Measurements from ENCODE around the gene KLF15. TPM values are rescaled to one million over a fixed set of nuclear protein-coding genes. Genes with fewer than 3 reads are reported as not detected.

KLF15 gene
- total RNA-seq, 1 experiment from 2014 or later = 3.3 TPM

DNA sequence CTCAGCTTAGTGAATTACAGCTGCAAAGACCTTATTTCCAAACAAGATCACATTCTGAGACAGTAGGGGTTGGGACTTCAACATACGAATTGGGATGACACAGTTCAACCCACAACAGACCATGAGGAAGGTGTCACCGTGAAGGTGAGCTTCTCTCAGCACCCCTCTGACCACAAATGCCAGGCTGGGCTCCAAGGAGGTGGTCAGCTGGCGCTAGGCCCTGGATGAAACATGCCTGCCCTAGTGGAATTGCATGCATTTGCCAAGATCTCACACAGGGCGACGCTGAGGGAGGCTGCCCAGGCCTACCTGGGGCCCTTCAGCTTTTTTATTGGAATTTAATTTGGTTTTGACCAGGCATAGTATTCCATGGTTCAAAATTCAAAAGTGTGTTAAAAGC, 39.3 kb upstream of the KLF15 start:
- H4K20me1 ChIP-seq (ENCODE audit: insufficient read depth) = no peaks in the 10 kb centered on the region
- no peak for TF ChIP-seq POLR2AphosphoS5 (IDR thresholded peaks at IDR 0.05; ENCODE audit: low read depth, low read length)
- TF ChIP-seq TCF7L2 (IDR thresholded peaks at IDR 0.05; ENCODE audit: borderline replicate concordance, extremely low read depth, insufficient read depth, insufficient read length) = no peak
- ChIA-PET RAD21 (ENCODE audit: low non-redundant PET in 1 of 2, low total read pairs in 2 of 2, uncharacterized antibody in 2 of 2, unreplicated experiment in 2 of 2) (no interaction called here), POLR2A (no interaction called here), CTCF (no interaction called here)
- no peaks in the 10 kb centered on the region for H3K79me2 ChIP-seq (ENCODE audit: insufficient read depth, low read length)
- H3K27me3 ChIP-seq (ENCODE audit: insufficient read depth, low read length) = no peaks in the 10 kb centered on the region
- ATAC-seq = no peak
- H2AFZ ChIP-seq (ENCODE audit: low read depth, low read length, poor library complexity, severe bottlenecking) = no peak overlapping the region
- no peaks in the 10 kb centered on the region for H3K9me3 ChIP-seq (ENCODE audit: control insufficient read depth in 1 of 2, insufficient read depth in 1 of 2, low read depth in 1 of 2, low read length in 2 of 2)
- no peaks in the 10 kb centered on the region for H3K9me2 ChIP-seq (ENCODE audit: insufficient read depth)
- H3K9ac ChIP-seq (ENCODE audit: low read length) = no peak overlapping the region
- no TSS peak for BruUV-seq (replicated peaks)
- no peaks in the 10 kb centered on the region for H3K4me1 ChIP-seq (ENCODE audit: control insufficient read depth in 1 of 2, insufficient read depth in 2 of 2, low read length in 2 of 2)
- no peak overlapping the region for H3K27ac ChIP-seq (ENCODE audit: low read depth, low read length)
- DNase-seq (ENCODE audit: low read depth, low spot score) = no peak
- H3K4me2 ChIP-seq (ENCODE audit: low read length) = no peak overlapping the region
- H3K4me3 ChIP-seq (replicated peaks in 1 of 2; ENCODE audit: low read depth in 1 of 2, low read length in 2 of 2) = no peak overlapping the region
- intact Hi-C loops (cut with micrococcal nuclease) = no loop called here
- no peaks in the 10 kb centered on the region for H3K36me3 ChIP-seq (ENCODE audit: control insufficient read depth in 1 of 2, insufficient read depth in 2 of 2, low read length in 2 of 2)

DNA sequence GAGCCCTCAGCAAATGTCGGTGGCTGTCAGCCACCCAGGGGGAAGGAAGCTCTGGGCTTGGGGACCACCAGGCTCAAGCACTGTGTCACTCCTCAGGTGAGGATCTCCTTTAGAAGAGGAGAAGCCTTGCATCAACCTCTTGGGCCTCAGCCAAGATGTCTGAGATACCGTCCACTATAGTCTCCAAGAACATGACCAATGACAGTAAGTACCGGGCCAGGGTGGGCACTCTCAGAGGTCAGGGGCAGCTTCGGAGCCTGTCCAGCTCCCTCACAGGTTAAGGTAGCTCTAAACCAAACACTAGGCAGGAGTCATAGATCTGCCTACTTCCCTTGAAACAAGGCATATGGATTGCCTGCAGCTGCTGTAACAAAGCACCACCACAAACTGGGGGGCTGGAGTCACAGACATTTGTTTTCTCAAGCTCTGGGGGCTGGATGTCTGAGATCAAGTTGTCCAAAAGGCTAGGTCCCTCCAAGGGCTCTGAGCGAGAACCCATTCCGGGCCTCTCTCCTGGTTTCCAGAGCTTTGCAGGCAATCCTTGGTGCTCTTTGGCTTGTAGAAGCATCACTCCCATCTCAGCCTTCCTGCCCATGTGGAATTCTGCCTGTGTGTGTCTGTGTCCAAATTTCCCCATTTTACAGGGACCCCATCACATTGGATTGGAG, 38.8 kb upstream of the KLF15 start:
- no TSS peak for BruUV-seq (replicated peaks)
- no peaks in the 10 kb centered on the region for H3K9me3 ChIP-seq (ENCODE audit: control insufficient read depth in 1 of 2, insufficient read depth in 1 of 2, low read depth in 1 of 2, low read length in 2 of 2)
- no peaks in the 10 kb centered on the region for H4K20me1 ChIP-seq (ENCODE audit: insufficient read depth)
- H3K9ac ChIP-seq (ENCODE audit: low read length) = no peak overlapping the region
- ATAC-seq (no peak), DNase-seq (ENCODE audit: low read depth, low spot score) (no peak)
- H3K79me2 ChIP-seq (ENCODE audit: insufficient read depth, low read length) = no peaks in the 10 kb centered on the region
- H3K4me2 ChIP-seq (ENCODE audit: low read length) = no peak overlapping the region
- no peaks in the 10 kb centered on the region for H3K9me2 ChIP-seq (ENCODE audit: insufficient read depth)
- TF ChIP-seq, protein P1, sequence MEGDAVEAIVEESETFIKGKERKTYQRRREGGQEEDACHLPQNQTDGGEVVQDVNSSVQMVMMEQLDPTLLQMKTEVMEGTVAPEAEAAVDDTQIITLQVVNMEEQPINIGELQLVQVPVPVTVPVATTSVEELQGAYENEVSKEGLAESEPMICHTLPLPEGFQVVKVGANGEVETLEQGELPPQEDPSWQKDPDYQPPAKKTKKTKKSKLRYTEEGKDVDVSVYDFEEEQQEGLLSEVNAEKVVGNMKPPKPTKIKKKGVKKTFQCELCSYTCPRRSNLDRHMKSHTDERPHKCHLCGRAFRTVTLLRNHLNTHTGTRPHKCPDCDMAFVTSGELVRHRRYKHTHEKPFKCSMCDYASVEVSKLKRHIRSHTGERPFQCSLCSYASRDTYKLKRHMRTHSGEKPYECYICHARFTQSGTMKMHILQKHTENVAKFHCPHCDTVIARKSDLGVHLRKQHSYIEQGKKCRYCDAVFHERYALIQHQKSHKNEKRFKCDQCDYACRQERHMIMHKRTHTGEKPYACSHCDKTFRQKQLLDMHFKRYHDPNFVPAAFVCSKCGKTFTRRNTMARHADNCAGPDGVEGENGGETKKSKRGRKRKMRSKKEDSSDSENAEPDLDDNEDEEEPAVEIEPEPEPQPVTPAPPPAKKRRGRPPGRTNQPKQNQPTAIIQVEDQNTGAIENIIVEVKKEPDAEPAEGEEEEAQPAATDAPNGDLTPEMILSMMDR (IDR thresholded peaks at IDR 0.05 in 2 of 3, conservative IDR thresholded peaks at IDR 0.05 in 1 of 3; ENCODE audit: borderline replicate concordance in 1 of 3, insufficient read depth in 1 of 3, low read depth in 2 of 3, low read length in 2 of 3) = no peak
- TF ChIP-seq POLR2A (IDR thresholded peaks at IDR 0.05; ENCODE audit: borderline replicate concordance, extremely low read depth, insufficient read depth, insufficient read length) (no peak), CBX3 (IDR thresholded peaks at IDR 0.05; ENCODE audit: low read depth) (no peak), ELF1 (IDR thresholded peaks at IDR 0.05; ENCODE audit: borderline replicate concordance, low read depth) (no peak), POLR2AphosphoS5 (IDR thresholded peaks at IDR 0.05; ENCODE audit: low read depth, low read length) (no peak), SP1 (IDR thresholded peaks at IDR 0.05; ENCODE audit: low read depth) (no peak), ZFX (IDR thresholded peaks at IDR 0.05) (no peak), ZNF274 (IDR thresholded peaks at IDR 0.05; ENCODE audit: low read depth, low read length) (no peak), SIN3A (IDR thresholded peaks at IDR 0.05; ENCODE audit: low read depth) (no peak), YY1 (IDR thresholded peaks at IDR 0.05; ENCODE audit: extremely low read depth, insufficient replicate concordance, low read depth, low read length) (no peak), FOSL1 (IDR thresholded peaks at IDR 0.05; ENCODE audit: low read depth) (no peak), EGR1 (IDR thresholded peaks at IDR 0.05; ENCODE audit: low read depth) (no peak), SRF (IDR thresholded peaks at IDR 0.05; ENCODE audit: low read depth) (no peak)
- TF ChIP-seq, protein P2, sequence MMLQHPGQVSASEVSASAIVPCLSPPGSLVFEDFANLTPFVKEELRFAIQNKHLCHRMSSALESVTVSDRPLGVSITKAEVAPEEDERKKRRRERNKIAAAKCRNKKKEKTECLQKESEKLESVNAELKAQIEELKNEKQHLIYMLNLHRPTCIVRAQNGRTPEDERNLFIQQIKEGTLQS (IDR thresholded peaks at IDR 0.05) = no peak
- TF ChIP-seq, protein P3, sequence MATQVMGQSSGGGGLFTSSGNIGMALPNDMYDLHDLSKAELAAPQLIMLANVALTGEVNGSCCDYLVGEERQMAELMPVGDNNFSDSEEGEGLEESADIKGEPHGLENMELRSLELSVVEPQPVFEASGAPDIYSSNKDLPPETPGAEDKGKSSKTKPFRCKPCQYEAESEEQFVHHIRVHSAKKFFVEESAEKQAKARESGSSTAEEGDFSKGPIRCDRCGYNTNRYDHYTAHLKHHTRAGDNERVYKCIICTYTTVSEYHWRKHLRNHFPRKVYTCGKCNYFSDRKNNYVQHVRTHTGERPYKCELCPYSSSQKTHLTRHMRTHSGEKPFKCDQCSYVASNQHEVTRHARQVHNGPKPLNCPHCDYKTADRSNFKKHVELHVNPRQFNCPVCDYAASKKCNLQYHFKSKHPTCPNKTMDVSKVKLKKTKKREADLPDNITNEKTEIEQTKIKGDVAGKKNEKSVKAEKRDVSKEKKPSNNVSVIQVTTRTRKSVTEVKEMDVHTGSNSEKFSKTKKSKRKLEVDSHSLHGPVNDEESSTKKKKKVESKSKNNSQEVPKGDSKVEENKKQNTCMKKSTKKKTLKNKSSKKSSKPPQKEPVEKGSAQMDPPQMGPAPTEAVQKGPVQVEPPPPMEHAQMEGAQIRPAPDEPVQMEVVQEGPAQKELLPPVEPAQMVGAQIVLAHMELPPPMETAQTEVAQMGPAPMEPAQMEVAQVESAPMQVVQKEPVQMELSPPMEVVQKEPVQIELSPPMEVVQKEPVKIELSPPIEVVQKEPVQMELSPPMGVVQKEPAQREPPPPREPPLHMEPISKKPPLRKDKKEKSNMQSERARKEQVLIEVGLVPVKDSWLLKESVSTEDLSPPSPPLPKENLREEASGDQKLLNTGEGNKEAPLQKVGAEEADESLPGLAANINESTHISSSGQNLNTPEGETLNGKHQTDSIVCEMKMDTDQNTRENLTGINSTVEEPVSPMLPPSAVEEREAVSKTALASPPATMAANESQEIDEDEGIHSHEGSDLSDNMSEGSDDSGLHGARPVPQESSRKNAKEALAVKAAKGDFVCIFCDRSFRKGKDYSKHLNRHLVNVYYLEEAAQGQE (IDR thresholded peaks at IDR 0.05; ENCODE audit: low read depth) = no peak
- RAD21 ChIA-PET (ENCODE audit: low non-redundant PET in 1 of 2, low total read pairs in 2 of 2, uncharacterized antibody in 2 of 2, unreplicated experiment in 2 of 2) = interaction anchor here in 1 of 2 experiments (0.5 kb wide), 1 partner anchor 150 kb away, joined by 4 read pairs; no protein-coding TSS in a partner anchor
- H3K4me3 ChIP-seq (replicated peaks in 1 of 2; ENCODE audit: low read depth in 1 of 2, low read length in 2 of 2) = no peak overlapping the region
- H3K27me3 ChIP-seq (ENCODE audit: insufficient read depth, low read length) = no peaks in the 10 kb centered on the region
- POLR2A ChIA-PET = no interaction called here
- no peak overlapping the region for H3K27ac ChIP-seq (ENCODE audit: low read depth, low read length)
- intact Hi-C loops (cut with micrococcal nuclease) = no loop called here
- no peaks in the 10 kb centered on the region for H3K4me1 ChIP-seq (ENCODE audit: control insufficient read depth in 1 of 2, insufficient read depth in 2 of 2, low read length in 2 of 2)
- CTCF ChIA-PET = no interaction called here
- no peak overlapping the region for H2AFZ ChIP-seq (ENCODE audit: low read depth, low read length, poor library complexity, severe bottlenecking)
- no peaks in the 10 kb centered on the region for H3K36me3 ChIP-seq (ENCODE audit: control insufficient read depth in 1 of 2, insufficient read depth in 2 of 2, low read length in 2 of 2)

All from HCT116 (cell line).